Measurements from ENCODE around the gene DGKI.
"Not testable (repeated sequence)": the region's sequence is repeated elsewhere in the genome, so short reads cannot be mapped to it uniquely, and the experiment has no call there.

Gene DGKI

GRCh38 chr7:137732168-137732567 lies 114.6 kb downstream of the DGKI start:
- DNase-seq = peak; percentile 99

DNA sequence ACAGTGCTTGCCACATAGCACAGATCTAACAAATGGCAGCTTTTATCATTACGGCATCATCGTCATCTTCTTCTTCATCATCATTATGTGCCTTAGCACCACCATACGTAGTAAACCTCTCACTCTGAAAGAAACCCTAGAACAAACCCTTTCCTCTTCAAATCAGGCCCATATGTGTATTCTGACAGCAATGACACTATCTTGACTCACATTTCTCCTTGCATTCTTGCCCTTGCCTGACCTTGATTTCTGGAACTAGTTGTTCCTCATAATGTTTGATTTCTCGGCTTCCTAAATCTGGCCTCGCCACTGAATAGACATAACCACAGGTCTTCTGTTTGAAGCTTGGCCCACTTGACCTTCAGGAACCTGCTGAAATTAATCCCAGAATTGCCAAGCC lies 115.3 kb downstream of the DGKI start:
- no peak for DNase-seq

- no peak for DNase-seq
These were observed 118.3 kb downstream of the DGKI start for GRCh38 chr7:137728426-137728825.

GRCh38 chr7:137727413-137727812 lies 119.4 kb downstream of the DGKI start:
- no peak for DNase-seq

GRCh38 chr7:137718355-137718754 lies 128.4 kb downstream of the DGKI start:
- DNase-seq = no peak

GRCh38 chr7:137717811-137718271 lies 128.9 kb downstream of the DGKI start:
- no peak for DNase-seq

DNA sequence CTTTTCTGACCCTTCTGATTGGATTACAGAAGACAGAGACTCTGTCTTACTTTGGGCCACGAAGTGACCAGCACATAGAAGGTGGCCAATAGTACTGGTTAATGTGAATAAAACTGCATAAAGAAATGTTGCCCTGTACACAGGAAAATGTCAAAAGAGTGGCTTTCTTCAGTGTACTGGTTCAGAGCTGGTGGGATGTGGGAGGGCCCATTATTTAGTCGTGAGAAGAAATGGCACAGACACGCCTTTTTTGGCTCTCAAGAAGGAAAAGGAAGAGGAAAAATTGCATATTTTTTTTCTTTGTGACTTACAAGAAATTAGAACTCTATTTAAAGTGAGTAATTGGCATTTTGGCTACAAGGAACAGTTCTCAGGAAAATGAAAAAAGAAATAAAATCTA lies 129.7 kb downstream of the DGKI start:
- no peak for DNase-seq

DNA sequence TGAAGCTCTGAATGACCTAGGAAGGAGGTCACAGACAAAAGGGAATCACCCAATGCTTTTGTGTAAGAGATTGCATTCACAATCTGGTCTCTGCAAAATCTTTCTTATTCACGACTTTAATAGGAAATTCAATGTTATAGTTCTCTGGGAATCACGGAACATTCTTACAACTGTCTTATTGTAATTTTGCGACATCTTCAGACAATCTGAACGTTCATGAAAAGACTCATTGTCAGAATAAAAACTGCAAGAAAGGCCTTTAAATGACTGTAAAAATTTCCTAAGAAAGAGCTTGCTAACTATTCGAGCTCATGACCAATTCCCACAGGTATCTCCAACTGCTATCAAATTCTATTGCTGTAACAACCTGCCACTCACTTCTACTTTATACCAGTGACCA lies 130.7 kb downstream of the DGKI start:
- no peak for DNase-seq

DNA sequence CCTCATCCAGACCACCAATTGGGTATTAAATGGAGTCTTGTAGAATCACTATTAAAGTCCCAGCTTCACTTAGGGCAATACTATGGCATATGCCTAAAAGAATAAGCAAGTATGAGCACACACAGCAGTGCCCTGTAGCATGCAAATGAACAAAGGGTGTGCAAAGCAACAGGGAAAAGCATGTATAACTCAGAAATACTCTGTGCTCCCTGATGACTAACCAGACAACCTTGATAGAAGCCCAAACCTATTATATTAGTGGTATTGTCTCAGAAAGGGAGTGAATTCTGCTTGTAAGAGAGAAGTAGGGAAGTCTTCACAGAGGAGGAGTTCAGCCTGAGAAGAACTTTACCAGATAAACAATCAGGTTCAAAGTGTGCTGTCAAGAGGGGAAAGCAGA lies 131.2 kb downstream of the DGKI start:
- peak; percentile 59 for DNase-seq

DNA sequence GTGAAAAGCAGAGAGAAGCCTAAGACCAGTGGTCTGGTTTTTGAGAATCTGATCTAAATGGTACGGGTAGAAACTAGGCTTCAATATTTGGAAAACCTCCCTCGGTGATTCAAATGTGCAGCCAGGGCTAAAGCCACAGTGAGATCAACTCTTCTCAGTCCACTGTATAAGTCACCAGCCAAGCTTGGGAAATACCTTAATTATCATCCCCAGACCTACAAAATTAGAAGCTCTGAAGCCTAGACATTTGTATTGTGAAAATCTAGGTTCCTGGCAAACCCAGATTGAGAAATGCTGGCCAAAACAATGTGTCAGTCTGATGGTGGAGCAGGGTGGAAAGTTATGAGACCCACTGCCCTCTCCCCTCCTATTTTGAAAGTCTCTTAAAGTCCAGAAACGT lies 131.7 kb downstream of the DGKI start:
- DNase-seq = no peak

DNA sequence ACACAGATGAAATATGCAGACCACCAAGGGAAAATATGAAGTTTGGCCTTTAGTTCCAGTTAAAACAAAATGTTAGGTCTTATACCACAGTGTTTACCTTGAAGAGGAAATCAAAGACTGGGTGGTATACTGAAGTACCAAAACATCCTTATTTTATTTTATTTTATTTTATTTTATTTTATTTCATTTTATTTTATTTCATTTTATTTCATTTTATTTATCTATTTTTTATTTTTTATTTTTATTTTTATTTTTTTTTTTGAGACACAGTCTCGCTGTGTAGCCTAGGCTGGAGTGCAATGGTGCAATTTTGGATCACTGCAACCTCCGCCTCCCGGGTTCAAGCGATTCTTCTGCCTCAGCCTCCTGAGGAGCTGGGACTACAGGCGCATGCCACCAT lies 140.4 kb downstream of the DGKI start:
- not testable (repeated sequence) for DNase-seq

DNA sequence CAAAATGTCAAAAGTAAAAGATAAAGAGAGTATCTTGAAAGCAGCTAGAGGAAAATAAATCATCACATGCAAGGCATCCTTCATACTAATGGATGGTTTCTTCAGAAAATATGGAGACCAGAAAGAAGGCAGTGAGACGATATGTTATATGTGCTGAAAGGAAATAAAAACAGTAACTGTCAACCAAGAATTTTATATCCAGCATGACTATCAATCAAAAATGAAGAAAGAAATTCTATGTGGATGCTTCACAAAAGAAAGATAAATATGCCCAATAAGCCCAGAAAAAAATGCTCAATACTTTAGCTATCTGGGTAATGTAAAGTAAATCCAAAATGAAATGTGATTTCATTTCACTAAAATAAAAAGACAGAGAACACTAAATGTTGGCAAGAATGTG lies 142.1 kb downstream of the DGKI start:
- DNase-seq = no peak

- DNase-seq = no peak
These were observed 143.3 kb downstream of the DGKI start for GRCh38 chr7:137703291-137704010.

DNA sequence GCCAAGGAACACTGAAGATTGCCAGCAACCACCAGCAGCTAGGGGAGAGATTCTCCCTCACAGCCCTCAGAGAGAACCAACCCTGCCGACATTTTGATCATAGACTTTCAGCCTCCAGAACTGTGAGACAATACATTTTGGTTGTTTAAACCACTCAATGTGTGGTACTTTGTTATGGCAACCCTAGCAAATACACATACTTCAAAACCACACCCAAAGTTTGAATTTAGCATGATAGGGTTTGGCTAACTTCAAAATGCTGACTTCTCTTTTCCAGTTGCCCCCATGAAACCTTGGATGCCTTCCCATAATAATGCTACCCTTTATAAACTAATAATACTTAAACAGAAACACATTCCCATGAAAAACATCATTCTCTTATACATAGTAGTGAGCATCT lies 149.8 kb downstream of the DGKI start:
- no peak for DNase-seq

- DNase-seq = no peak
These were observed 150.4 kb downstream of the DGKI start for GRCh38 chr7:137696376-137696775.

GRCh38 chr7:137695942-137696341 lies 150.8 kb downstream of the DGKI start:
- no peak for DNase-seq

GRCh38 chr7:137695494-137695893 lies 151.3 kb downstream of the DGKI start:
- DNase-seq = no peak

DNA sequence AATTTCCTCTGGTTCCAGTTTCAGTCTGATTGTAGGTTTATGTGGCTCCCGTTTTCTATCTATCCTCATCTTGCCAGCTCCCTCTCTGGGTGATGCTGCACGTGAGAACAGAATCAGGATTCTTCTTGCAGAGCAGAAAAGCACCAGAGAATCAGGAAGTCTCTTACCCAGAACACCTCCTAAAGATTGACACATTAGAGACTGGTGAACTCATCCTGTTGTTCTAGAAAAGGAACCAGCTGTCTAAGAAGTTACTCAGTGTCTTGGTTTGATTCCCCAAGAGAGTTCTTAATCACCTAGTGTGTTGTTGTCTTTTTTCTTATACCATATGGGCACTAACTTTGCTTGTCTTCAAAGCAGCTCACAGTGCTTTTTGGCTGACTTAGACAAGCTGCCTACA lies 152.4 kb downstream of the DGKI start:
- DNase-seq = peak; percentile 84

DNA sequence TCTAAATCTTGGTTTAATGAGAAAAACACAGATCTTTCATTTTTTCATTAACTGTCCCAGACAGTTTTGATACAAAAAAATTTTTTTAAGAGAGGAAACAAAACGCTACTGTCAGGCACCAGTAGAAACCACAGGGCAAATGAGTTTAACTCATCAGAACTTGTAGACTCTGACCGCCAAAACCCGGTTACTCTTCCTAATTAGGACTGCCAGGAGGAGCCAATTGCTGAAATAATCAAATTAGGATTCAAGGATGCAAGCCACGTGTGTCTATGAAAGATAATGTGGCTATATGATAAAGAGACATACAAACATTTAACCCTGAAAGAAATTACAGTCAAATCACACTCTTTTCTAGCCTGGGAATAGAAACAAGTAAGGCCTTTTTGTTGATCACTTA lies 154.4 kb downstream of the DGKI start:
- no peak for DNase-seq

DNA sequence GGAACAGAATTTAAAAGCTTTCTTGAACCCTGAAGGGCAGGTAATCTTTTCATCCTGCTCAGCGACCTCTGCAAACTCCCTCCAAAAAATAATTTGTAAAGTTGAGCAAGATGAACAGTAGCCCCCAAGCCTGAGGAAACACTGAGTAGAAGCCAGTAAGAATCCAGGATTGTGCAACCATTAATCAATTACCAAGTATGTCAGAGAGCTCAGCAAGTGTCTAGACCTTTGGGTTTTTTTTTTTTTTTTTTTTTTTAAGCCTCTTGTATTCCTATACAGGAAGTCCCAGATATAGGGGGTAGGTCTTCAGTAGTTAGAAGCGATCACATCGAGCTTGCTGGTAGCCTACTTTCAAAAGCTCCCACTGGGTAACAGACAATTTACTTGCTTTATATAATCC lies 155.2 kb downstream of the DGKI start:
- DNase-seq = no peak

- no peak for DNase-seq
These were observed 156.1 kb downstream of the DGKI start for GRCh38 chr7:137690635-137691034.

DNA sequence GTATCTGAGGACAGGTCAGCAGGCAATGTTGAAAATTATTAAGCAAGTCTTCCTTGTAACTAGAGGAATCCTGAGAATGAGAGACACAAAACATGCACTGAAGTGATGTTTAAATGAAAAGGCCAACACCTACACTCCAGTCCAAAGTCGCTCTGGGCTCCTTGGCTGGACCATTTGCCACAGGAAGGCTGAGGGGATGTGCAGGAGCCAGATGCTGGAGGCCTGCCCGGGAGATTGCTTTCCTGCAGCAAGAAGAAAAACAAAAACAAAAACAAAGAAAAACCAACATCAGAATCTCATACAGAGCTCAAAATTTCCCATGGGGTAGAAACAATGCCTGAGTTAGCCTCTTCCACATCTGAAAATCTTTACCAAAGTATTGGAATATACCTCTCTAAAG lies 157.0 kb downstream of the DGKI start:
- DNase-seq = no peak

GRCh38 chr7:137687556-137688265 lies 159.1 kb downstream of the DGKI start:
- no peak for DNase-seq

GRCh38 chr7:137685433-137686164 lies 161.2 kb downstream of the DGKI start:
- no peak for DNase-seq

All from NCI-H526 treated with DMSO at 0.1 percent for 48 hours (cell line).